GM12872 (cell line): Measurements from ENCODE around the gene AP5B1.

ENCODE experiments used
- TF ChIP-seq, protein P1 (sequence below): IDR thresholded peaks from 3 replicates; pipeline ENCODE4 v1.5.1; 2011; ENCODE audit warnings: low read depth, mild to moderate bottlenecking, low read length, moderate library complexity; ENCODE audit not compliant: insufficient read depth

AP5B1 gene

DNA sequence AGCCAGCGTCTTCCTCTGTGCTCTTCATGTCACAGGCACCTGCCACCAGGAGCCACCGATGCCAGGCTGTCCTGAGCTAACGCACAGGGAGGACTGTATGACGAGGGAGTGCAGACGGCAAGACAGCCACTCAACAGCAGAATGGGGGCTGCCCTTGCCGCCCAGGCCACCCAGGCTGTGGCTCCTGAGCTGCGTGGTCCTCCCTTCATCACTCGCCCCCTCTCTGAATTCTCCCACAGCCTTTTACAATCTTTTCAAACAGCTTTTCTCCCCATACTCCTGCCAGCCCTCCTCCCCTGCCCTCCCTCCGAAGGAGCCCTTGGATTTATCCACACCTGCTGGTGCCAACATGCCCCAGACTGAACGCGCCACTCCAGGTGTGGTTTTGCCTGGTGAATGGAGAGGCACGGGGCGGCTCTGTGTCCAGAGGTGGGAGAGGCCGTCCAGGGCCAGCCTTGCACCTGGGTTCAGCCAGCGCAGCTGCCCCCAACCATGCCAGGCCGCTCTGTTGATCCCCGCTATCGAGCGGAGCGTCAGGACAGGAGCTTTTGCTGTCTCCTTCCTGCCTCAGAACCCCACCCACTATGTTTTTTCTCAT is 28.1 kb upstream of the AP5B1 start:
- TF ChIP-seq, protein P1, sequence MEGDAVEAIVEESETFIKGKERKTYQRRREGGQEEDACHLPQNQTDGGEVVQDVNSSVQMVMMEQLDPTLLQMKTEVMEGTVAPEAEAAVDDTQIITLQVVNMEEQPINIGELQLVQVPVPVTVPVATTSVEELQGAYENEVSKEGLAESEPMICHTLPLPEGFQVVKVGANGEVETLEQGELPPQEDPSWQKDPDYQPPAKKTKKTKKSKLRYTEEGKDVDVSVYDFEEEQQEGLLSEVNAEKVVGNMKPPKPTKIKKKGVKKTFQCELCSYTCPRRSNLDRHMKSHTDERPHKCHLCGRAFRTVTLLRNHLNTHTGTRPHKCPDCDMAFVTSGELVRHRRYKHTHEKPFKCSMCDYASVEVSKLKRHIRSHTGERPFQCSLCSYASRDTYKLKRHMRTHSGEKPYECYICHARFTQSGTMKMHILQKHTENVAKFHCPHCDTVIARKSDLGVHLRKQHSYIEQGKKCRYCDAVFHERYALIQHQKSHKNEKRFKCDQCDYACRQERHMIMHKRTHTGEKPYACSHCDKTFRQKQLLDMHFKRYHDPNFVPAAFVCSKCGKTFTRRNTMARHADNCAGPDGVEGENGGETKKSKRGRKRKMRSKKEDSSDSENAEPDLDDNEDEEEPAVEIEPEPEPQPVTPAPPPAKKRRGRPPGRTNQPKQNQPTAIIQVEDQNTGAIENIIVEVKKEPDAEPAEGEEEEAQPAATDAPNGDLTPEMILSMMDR, result no peak

DNA sequence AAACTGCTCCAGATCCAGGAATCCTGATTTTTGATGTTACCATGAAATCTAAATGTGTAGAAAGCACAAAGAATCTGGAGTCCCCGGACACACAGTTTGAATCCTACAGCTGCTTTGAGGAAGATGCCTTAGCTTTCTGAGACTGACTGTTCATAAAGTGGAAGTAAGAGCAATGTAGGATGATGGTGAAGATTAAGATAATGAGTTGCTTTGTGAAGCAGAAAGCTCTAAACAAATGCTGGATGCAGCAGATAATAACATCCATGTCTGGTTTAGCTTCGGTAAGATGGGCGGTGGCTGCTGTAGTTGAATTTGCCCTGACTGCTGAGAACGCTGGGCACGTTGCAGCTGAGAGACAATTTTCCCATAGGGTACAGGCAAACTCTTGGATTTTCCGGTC is 26.2 kb upstream of the AP5B1 start:
- TF ChIP-seq, protein P1, result no peak

DNA sequence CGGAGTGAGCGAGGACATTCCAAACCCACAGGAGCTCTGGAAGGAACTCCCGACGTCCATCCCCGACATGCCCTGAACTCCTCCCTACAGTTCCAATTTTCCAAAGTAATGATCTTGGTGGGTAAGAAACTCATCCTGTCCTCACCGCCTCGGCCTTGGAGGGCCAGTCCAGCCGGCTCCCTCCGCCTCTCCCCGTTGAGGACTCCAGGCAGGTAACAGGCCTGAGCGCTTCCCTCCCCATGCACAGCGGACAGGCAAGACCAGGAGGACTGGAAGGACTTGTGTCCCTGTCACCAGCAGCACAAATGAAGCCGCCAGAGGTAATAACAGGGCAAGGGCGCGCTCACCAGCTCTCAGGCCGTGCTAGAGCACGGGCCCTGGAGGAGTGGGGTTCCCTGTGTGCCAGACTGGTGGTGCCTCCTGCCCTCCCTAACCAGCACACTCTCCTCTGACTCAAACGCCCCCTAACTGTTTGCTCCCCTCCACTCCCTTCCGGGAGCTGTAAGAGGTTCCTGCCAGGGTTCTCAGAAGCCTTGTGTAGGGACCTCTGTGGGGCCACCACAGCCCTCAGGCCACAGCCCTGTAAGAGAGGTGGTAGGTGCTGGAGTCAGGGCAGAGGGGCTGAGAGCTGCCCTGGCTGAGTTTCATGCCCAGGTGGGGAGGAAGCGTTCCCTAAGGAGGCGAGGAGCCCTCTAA is 23.2 kb upstream of the AP5B1 start:
- TF ChIP-seq, protein P1, result no peak

DNA sequence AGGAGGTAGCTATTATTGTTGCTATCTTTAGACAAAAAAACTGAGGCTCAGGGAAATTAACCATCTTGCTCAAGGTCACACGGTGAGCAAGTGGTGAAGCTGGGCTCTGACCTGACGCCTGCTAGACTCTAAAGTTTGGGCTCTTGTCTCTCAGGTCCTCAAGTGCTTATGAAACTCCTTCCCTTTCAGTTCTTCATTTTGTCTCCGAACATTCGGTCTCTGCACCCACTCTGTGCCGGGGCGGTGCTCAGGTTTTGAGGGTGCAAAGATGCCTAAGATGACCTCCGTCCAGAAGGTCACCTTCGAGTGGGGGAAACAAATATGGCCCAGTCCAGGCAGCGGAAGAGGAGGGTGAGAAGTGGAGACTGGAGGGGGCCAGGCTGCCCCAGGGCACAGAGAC is 22.1 kb upstream of the AP5B1 start:
- TF ChIP-seq, protein P1, result no peak

DNA sequence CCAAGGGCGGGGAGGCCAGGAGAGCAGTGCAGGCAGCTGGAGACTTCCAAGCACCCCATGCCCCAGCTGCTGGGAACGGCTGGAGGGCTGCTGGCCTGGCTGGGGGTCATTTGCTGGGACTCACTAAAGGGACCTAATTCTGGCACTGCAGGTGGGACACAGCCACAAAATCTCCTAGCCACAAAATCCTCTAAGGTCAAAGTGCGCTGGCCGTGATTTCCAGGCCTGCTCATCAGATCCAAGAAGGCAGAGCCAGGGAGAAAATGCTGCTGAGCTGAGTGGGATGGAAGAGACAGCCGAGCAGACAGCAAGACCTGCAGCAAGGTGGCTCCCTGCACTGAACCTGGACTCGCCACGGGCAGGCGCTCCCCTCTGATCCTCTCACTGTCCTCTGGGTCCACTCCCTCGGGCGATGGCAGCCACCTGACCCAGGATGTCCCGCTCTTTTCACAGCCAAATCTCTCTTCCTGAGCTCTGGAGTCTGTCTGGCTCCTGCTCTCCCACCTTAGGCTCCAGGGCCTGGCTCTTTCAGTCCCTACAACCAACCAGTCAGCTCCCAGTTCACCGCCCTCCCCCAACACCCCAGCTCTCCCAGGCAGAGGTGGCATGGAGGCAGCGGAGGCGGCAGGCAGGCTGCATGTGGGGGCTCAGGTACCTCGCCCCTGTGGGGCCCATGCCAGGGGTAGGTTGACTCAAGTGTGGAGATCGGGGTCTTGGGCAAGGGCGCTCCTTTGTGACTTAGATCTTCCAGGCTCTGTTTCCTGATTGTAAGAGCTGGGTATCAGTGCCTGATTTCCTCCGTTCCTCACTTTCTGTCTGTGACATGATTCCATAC is 20.6 kb upstream of the AP5B1 start:
- TF ChIP-seq, protein P1, result no peak

DNA sequence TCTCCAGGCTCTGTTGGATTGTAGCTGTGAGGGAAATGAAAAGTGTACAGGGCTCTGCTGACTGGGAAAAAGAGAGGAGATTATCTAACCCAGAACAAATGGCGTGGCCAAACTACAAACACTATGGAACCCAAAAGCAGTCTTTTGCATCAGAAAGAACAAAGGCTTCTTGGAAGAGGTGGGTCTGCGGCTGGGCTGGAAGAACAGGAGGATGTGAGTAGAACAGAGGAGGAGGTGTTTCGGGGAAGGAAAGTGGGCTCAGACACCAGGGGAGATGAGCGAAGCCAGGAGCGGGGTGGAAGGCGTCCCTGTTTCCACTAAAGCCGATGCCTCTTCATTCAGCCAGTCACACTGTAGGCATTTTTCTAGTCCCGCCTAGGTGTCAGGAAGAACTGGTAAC is 18.1 kb upstream of the AP5B1 start:
- TF ChIP-seq, protein P1, result no peak

DNA sequence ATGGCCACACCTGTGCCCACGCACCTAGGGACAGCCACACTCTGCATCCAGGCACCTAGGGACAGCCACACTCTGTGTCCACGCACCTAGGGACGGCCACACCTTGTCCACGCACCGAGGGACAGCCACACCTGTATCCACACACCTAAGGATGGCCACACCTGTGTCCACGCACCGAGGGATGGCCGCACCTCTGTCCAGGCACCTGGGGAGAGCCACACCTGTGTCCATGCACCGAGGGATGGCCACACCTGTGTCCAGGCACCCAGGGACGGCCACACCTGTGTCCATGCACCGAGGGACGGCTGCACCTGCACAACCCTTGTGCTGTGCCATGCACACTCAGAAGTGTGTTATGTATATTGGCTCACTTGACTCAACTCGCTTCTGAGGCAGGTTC is 16.9 kb upstream of the AP5B1 start:
- TF ChIP-seq, protein P1, result no peak
